MCF 10A (cell line): ENCODE results near the gene SLC24A3. TPM values are rescaled to one million over a fixed set of nuclear protein-coding genes. Genes with fewer than 3 reads are reported as not detected.

Experiments
- BruUV-seq: library from RNA; stranded (reverse); fragments of 400-500 nt; replicated peaks from 2 replicates; lab custom pipeline; 2021; lab: Mats Ljungman, UMichigan
- CTCF ChIA-PET: fragments of 300-600 bp; sonication (Branson Sonifier 250); formaldehyde crosslinking; extraction: SDS; loops from one replicate; lab custom pipeline; 2021; ENCODE audit warnings: antibody characterized with exemption, inconsistent platforms; lab: Yijun Ruan, JAX
- POLR2A ChIA-PET: fragments of 300-600, 350-650 bp; sonication (Branson Sonifier 250); formaldehyde crosslinking; extraction: SDS; loops from one replicate; lab custom pipeline; 2020; ENCODE audit warnings: antibody characterized with exemption, inconsistent platforms; lab: Yijun Ruan, JAX
- DNase-seq: peaks from one replicate; pipeline ENCODE4 v3.0.0-alpha.2; 2018; ENCODE audit not compliant: unreplicated experiment
- H3K27ac Mint-ChIP-seq: one replicate; pipeline ENCODE4 v1.8.0; 2022; ENCODE audit warnings: mild to moderate bottlenecking, low read depth, mixed read lengths; ENCODE audit not compliant: unreplicated experiment
- H3K27me3 Mint-ChIP-seq: one replicate; pipeline ENCODE4 v1.8.0; 2022; ENCODE audit warnings: mixed read lengths; ENCODE audit not compliant: insufficient read depth, unreplicated experiment
- H3K36me3 Mint-ChIP-seq: one replicate; pipeline ENCODE4 v1.8.0; 2022; ENCODE audit warnings: mild to moderate bottlenecking, moderate library complexity, mixed read lengths; ENCODE audit not compliant: insufficient read depth, unreplicated experiment
- H3K4me1 Mint-ChIP-seq: one replicate; pipeline ENCODE4 v1.8.0; 2022; ENCODE audit warnings: mixed read lengths; ENCODE audit not compliant: insufficient read depth, unreplicated experiment
- H3K4me3 Mint-ChIP-seq: one replicate; pipeline ENCODE4 v1.8.0; 2022; ENCODE audit warnings: mild to moderate bottlenecking, moderate library complexity, mixed read lengths; ENCODE audit not compliant: unreplicated experiment
- H3K9me3 Mint-ChIP-seq: one replicate; pipeline ENCODE4 v1.8.0; 2022; ENCODE audit warnings: mixed read lengths; ENCODE audit not compliant: unreplicated experiment
- intact Hi-C: fragments of 100-400 bp; cut with micrococcal nuclease; formaldehyde crosslinking; loops from 2 replicates; pipeline ENCODE4 v1.14.1; 2022
- total RNA-seq: library from RNA; stranded (reverse); gene quantifications from 2 replicates; pipeline ENCODE4 v1.2.3, GENCODE V29; 2022
- TF ChIP-seq, protein P1 (sequence below): fragments of 200-600 bp; IDR thresholded peaks from one replicate; pipeline ENCODE4 v1.8.0; 2022; ENCODE audit warnings: antibody characterized with exemption, mild to moderate bottlenecking; ENCODE audit not compliant: unreplicated experiment

The SLC24A3 gene
- total RNA-seq, 1 experiment from 2014 or later, result not detected

DNA sequence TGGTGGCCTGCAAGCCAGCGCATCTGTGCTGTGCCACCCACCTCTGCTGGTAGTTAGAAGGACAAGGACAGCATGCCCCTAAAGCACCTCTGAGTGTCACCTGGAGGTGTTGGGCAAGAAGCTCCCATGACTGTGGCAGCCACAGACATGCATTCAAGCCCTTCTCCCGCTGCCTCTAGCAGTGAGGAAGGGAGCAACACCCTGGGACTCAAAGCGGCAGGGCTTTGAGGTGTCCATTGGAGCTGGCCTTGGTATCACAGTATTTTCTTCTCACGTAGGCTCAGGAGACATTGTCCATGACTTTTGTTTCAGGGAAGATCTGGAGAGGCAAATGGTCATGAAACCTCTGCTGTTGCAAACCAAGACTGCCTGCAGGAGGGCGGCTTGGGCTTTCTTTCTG is 404.8 kb downstream of the SLC24A3 start:
- Mint-ChIP-seq H3K27me3 (peaks cover 52% of the 10 kb centered on the region), H3K4me1 (no peaks in the 10 kb centered on the region), H3K9me3 (no peaks in the 10 kb centered on the region), H3K27ac (no peak overlapping the region), H3K4me3 (no peak overlapping the region), H3K36me3 (no peaks in the 10 kb centered on the region)
- intact Hi-C loops, result no loop called here
- POLR2A ChIA-PET, result interaction anchor here (0.6 kb wide), 1 partner anchor 987 kb away, joined by 3 read pairs; no protein-coding TSS in a partner anchor
- TF ChIP-seq, protein P1, sequence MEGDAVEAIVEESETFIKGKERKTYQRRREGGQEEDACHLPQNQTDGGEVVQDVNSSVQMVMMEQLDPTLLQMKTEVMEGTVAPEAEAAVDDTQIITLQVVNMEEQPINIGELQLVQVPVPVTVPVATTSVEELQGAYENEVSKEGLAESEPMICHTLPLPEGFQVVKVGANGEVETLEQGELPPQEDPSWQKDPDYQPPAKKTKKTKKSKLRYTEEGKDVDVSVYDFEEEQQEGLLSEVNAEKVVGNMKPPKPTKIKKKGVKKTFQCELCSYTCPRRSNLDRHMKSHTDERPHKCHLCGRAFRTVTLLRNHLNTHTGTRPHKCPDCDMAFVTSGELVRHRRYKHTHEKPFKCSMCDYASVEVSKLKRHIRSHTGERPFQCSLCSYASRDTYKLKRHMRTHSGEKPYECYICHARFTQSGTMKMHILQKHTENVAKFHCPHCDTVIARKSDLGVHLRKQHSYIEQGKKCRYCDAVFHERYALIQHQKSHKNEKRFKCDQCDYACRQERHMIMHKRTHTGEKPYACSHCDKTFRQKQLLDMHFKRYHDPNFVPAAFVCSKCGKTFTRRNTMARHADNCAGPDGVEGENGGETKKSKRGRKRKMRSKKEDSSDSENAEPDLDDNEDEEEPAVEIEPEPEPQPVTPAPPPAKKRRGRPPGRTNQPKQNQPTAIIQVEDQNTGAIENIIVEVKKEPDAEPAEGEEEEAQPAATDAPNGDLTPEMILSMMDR, result no peak
- DNase-seq, result no peak
- CTCF ChIA-PET, result no interaction called here
- BruUV-seq, result no TSS peak

DNA sequence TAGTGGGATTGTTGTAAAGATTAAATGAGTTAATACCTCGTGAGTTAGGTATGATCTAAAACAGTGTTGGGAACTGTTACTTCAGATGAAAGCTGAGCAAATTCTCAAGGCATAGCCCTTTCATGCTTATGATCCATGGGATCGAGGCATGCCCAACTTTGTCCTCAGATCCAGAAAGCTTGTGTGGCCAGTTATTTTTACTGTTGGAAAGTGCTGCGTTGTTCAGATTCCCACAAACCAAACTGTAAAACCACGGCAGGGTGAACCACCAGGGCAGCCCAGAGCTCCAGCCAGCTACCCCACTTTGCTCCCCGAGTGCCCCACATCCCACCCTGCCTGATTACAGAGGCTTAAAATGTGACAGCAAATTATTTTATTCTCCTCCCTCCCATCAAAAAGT is 406.3 kb downstream of the SLC24A3 start:
- CTCF ChIA-PET, result interaction anchor here (0.5 to 1.9 kb wide), 5 partner anchors 10 to 986 kb away, joined by 3 to 9 read pairs (median 4); no protein-coding TSS in a partner anchor
- peaks cover 49% of the 10 kb centered on the region for H3K27me3 Mint-ChIP-seq
- H3K4me1 Mint-ChIP-seq, result no peaks in the 10 kb centered on the region
- no peaks in the 10 kb centered on the region for H3K36me3 Mint-ChIP-seq
- no peak overlapping the region for H3K27ac Mint-ChIP-seq
- DNase-seq, result no peak
- POLR2A ChIA-PET, result interaction anchor here (0.6 kb wide), 1 partner anchor 289 kb away, joined by 3 read pairs; no protein-coding TSS in a partner anchor
- no TSS peak for BruUV-seq
- no peak overlapping the region for H3K4me3 Mint-ChIP-seq
- H3K9me3 Mint-ChIP-seq, result no peaks in the 10 kb centered on the region
- intact Hi-C loops, result no loop called here
- TF ChIP-seq, protein P1, result no peak

DNA sequence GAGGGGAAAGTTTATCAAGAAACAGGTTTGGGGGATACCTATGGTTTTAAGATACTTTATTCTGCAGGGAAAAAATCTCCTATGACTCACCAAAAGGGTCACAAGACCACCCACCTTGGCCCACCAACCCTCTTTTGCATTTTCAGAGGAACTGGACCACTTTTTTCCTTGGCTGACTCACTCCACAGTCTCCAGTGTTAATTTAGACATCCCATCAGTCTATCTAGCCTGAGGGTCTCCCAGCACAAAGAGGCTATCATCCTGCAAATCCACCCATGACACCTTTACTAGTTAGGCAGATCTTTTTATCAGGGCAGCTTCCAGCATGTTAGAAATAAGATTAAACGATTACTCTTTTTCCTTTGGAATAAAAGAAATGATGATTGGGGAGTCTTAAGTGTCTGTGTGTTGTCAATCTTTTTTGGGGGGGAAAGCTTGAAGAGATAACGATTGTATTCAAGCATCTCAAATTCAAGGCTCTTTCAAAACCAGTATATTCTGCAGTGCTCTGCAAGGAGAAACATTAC is 407.5 kb downstream of the SLC24A3 start:
- no peaks in the 10 kb centered on the region for H3K36me3 Mint-ChIP-seq
- TF ChIP-seq, protein P1, result no peak
- ChIA-PET POLR2A (no interaction called here), CTCF (interaction anchor here (1.9 kb wide), 1 partner anchor 9 kb away, joined by 9 read pairs; no protein-coding TSS in a partner anchor)
- no peak overlapping the region for H3K27ac Mint-ChIP-seq
- intact Hi-C loops, result no loop called here
- no peaks in the 10 kb centered on the region for H3K4me1 Mint-ChIP-seq
- peaks cover 6% of the 10 kb centered on the region for H3K9me3 Mint-ChIP-seq
- peaks cover 49% of the 10 kb centered on the region for H3K27me3 Mint-ChIP-seq
- no peak overlapping the region for H3K4me3 Mint-ChIP-seq
- no TSS peak for BruUV-seq
- no peak for DNase-seq

DNA sequence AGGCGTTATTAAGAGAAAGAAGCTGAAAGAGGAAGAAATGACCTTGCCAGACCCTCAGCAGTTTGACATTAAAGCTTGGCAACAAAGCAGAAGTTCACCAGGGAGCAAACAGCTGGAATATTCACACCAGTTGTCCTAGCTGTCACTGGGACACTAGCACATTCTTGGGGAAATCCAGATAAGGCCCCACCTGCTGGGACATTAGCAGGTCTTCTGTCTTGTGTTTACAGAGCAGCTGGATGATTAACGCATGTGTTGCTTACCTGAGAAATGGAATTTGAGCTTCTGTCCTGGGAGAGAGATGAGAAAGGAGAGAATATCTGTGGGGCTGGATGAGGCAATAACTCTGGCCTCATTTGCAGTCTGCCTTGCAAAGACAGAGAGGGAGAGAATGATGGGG is 408.0 kb downstream of the SLC24A3 start:
- intact Hi-C loops, result no loop called here
- POLR2A ChIA-PET, result interaction anchor here (0.6 kb wide), 1 partner anchor 8 kb away, joined by 3 read pairs; no protein-coding TSS in a partner anchor
- Mint-ChIP-seq H3K4me3 (no peak overlapping the region), H3K27me3 (peaks cover 49% of the 10 kb centered on the region), H3K36me3 (no peaks in the 10 kb centered on the region), H3K9me3 (peaks cover 6% of the 10 kb centered on the region), H3K27ac (no peak overlapping the region), H3K4me1 (no peaks in the 10 kb centered on the region)
- no TSS peak for BruUV-seq
- CTCF ChIA-PET, result interaction anchor here (1.0 kb wide), 1 partner anchor 988 kb away, joined by 3 read pairs; no protein-coding TSS in a partner anchor
- no peak for DNase-seq
- TF ChIP-seq, protein P1, result no peak
